DOHH2 (cell line): ENCODE results near the gene CCDC185.

ENCODE experiments used
- H3F3A ChIP-seq: fragments of 200-600 bp; sonication (generic), shearing (Covaris generic); 2 replicates; pipeline ENCODE4 v1.6.0; 2016; ENCODE audit warnings: antibody characterized with exemption, mild to moderate bottlenecking; ENCODE audit not compliant: control insufficient read depth, insufficient read depth
- H3K27ac ChIP-seq: fragments of 200-600 bp; sonication (generic); 2 replicates; pipeline ENCODE4 v1.5.1; 2014; ENCODE audit warnings: low read depth, mild to moderate bottlenecking, low read length, moderate library complexity
- H3K27me3 ChIP-seq: fragments of 200-600 bp; sonication (generic); 2 replicates; pipeline ENCODE4 v1.6.1; 2014; ENCODE audit warnings: mild to moderate bottlenecking, low read length, mixed read lengths; ENCODE audit not compliant: control insufficient read depth
- H3K36me3 ChIP-seq: fragments of 200-600 bp; sonication (generic); 2 replicates; pipeline ENCODE4 v1.6.1; 2014; ENCODE audit warnings: mild to moderate bottlenecking, low read length, moderate library complexity, mixed read lengths; ENCODE audit not compliant: control insufficient read depth
- H3K4me1 ChIP-seq: fragments of 200-600 bp; sonication (generic); 2 replicates; pipeline ENCODE4 v1.6.1; 2014; ENCODE audit warnings: mild to moderate bottlenecking, low read length, mixed read lengths; ENCODE audit not compliant: control insufficient read depth
- H3K4me2 ChIP-seq: fragments of 200-600 bp; sonication (generic); 2 replicates; pipeline ENCODE4 v1.6.0; 2014; ENCODE audit warnings: mild to moderate bottlenecking, low read length, moderate library complexity
- H3K4me3 ChIP-seq: fragments of 200-600 bp; sonication (generic); 2 replicates; pipeline ENCODE4 v1.5.1; 2014; ENCODE audit warnings: mild to moderate bottlenecking, low read length, mixed read lengths
- H3K79me2 ChIP-seq: fragments of 200-600 bp; sonication (generic); 2 replicates; pipeline ENCODE4 v1.6.1; 2014; ENCODE audit warnings: mild to moderate bottlenecking, low read length, mixed read lengths; ENCODE audit not compliant: control insufficient read depth
- H3K9me2 ChIP-seq: fragments of 200-600 bp; sonication (generic); replicated peaks from 2 replicates; pipeline ENCODE4 v1.6.1; 2014; ENCODE audit warnings: mild to moderate bottlenecking, low read length, mixed read lengths; ENCODE audit not compliant: control insufficient read depth
- H3K9me3 ChIP-seq: fragments of 200-600 bp; sonication (generic); 2 replicates; pipeline ENCODE4 v1.6.1; 2014; ENCODE audit warnings: antibody characterized with exemption, low read length, mixed read lengths; ENCODE audit not compliant: control insufficient read depth, insufficient read depth
- H4K20me1 ChIP-seq: fragments of 200-600 bp; sonication (generic); 2 replicates; pipeline ENCODE4 v1.6.0; 2014; ENCODE audit warnings: low read depth, mild to moderate bottlenecking, antibody characterized with exemption, low read length, moderate library complexity; ENCODE audit not compliant: control insufficient read depth, insufficient read depth
- EZH2phosphoT487 ChIP-seq: fragments of 200-600 bp; sonication (generic); IDR thresholded peaks from 2 replicates; pipeline ENCODE4 v1.6.1; 2017; ENCODE audit warnings: borderline replicate concordance, mild to moderate bottlenecking, antibody characterized with exemption, low read length, moderate library complexity, mixed read lengths
- TF ChIP-seq, protein P1 (sequence below): fragments of 200-600 bp; sonication (generic); IDR thresholded peaks from one replicate; pipeline ENCODE4 v1.5.1; 2014; ENCODE audit warnings: antibody characterized with exemption, mild to moderate bottlenecking, low read depth, low read length; ENCODE audit not compliant: poor library complexity, severe bottlenecking

The CCDC185 gene

DNA sequence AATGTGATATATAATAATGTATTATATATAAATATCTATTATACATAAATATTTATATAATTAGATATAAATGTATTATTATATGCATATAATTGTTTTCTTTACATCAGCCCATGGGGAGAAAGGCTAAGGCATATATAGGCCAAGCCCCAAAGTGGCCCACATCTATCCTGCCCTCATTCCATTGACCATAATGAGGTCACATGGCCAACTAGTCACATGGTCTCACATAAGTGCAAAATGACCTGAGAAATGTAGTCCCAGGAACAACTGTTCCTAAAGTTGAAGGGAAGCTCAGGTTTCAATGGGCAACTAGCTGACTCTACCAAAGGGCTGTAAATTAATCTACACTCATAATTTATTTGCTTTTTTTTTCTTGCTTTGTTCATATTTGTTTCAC, 14.5 kb upstream of the CCDC185 start:
- H3K4me1 ChIP-seq = no peaks in the 10 kb centered on the region
- H3K79me2 ChIP-seq = no peaks in the 10 kb centered on the region
- TF ChIP-seq, protein P1, sequence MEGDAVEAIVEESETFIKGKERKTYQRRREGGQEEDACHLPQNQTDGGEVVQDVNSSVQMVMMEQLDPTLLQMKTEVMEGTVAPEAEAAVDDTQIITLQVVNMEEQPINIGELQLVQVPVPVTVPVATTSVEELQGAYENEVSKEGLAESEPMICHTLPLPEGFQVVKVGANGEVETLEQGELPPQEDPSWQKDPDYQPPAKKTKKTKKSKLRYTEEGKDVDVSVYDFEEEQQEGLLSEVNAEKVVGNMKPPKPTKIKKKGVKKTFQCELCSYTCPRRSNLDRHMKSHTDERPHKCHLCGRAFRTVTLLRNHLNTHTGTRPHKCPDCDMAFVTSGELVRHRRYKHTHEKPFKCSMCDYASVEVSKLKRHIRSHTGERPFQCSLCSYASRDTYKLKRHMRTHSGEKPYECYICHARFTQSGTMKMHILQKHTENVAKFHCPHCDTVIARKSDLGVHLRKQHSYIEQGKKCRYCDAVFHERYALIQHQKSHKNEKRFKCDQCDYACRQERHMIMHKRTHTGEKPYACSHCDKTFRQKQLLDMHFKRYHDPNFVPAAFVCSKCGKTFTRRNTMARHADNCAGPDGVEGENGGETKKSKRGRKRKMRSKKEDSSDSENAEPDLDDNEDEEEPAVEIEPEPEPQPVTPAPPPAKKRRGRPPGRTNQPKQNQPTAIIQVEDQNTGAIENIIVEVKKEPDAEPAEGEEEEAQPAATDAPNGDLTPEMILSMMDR = no peak
- TF ChIP-seq EZH2phosphoT487 = no peak
- H3K27ac ChIP-seq = no peak overlapping the region
- no peaks in the 10 kb centered on the region for H3K36me3 ChIP-seq
- no peak overlapping the region for H3K4me3 ChIP-seq
- no peak overlapping the region for H3K4me2 ChIP-seq
- H3K9me3 ChIP-seq = no peaks in the 10 kb centered on the region
- no peaks in the 10 kb centered on the region for H3F3A ChIP-seq
- H4K20me1 ChIP-seq = no peaks in the 10 kb centered on the region
- H3K9me2 ChIP-seq = no peaks in the 10 kb centered on the region
- H3K27me3 ChIP-seq = no peaks in the 10 kb centered on the region

DNA sequence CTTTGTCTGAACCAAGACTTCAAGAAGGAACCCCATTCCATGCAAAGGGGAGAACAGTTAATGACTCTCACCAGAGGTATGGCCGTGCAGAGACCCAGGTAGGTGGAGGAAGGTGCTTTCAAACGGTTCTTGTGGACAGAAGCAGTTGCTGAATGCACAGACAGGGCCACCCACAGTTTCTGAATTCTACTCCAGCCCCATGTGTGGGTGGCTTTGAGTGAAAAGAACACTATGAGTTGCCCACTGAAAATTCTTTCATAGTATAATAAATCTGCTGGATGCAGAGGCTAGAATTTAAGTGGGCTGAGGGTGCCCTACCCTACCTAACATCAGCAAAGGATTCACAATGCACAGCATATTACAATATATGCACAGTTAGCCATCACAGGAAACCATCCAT, 7.2 kb upstream of the CCDC185 start:
- Histone ChIP-seq H3K9me2 (no peaks in the 10 kb centered on the region), H3K4me2 (no peak overlapping the region), H3K4me1 (no peaks in the 10 kb centered on the region), H3K36me3 (no peaks in the 10 kb centered on the region), H3K27ac (no peak overlapping the region), H4K20me1 (no peaks in the 10 kb centered on the region), H3K4me3 (no peak overlapping the region), H3F3A (no peaks in the 10 kb centered on the region), H3K79me2 (no peaks in the 10 kb centered on the region), H3K9me3 (no peaks in the 10 kb centered on the region), H3K27me3 (no peaks in the 10 kb centered on the region)
- no peak for TF ChIP-seq EZH2phosphoT487
- TF ChIP-seq, protein P1 = no peak

DNA sequence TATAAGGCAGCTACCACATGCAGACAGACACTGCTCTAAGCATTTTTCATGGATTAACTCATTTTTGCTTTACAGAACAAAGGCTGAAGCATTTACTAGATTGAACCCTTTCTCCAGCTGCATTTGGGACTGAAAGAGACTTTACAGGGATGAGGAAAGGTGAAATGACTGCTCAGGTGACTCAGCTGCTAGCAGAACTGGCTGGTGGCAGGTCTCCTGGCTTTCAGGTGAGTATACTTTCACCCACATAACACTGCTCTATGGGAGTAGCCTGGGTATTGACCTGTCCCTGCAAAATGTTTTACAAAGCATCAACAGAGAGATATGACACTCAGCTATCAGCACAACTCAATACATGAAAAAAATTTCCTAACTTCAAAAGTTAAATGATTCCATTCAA, 2.6 kb upstream of the CCDC185 start:
- no peak overlapping the region for H3K27ac ChIP-seq
- no peaks in the 10 kb centered on the region for H3K79me2 ChIP-seq
- no peaks in the 10 kb centered on the region for H3K27me3 ChIP-seq
- no peaks in the 10 kb centered on the region for H3K36me3 ChIP-seq
- H4K20me1 ChIP-seq = no peaks in the 10 kb centered on the region
- no peak overlapping the region for H3K4me3 ChIP-seq
- TF ChIP-seq, protein P1 = no peak
- TF ChIP-seq EZH2phosphoT487 = no peak
- H3F3A ChIP-seq = no peaks in the 10 kb centered on the region
- no peak overlapping the region for H3K4me2 ChIP-seq
- H3K9me3 ChIP-seq = no peaks in the 10 kb centered on the region
- H3K4me1 ChIP-seq = no peaks in the 10 kb centered on the region
- no peaks in the 10 kb centered on the region for H3K9me2 ChIP-seq

DNA sequence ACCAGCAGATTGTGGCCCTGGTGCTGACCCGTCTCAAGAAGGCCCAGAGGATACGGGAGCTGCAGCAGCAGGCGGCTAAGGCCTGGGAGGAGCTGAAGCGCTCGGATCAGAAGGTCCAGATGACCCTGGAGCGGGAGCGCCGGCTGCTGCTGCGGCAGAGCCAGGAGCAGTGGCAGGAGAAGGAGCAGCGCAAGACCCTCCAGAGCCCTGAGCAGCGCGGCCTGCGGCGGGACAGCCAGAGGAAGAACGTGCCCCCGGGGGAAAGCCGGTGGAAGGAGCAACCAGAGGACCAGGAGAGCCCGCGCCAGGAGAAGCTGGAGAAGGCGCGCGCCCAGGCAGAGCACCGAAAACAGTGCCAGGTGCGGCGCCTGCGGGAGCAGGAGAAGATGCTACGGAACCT, 1.0 kb downstream of the CCDC185 start:
- Histone ChIP-seq H3K27me3 (no peaks in the 10 kb centered on the region), H3K9me2 (no peaks in the 10 kb centered on the region), H3K4me1 (no peaks in the 10 kb centered on the region), H3K9me3 (no peaks in the 10 kb centered on the region), H3K36me3 (no peaks in the 10 kb centered on the region), H3K79me2 (no peaks in the 10 kb centered on the region), H3K27ac (no peak overlapping the region), H3F3A (no peaks in the 10 kb centered on the region), H4K20me1 (no peaks in the 10 kb centered on the region), H3K4me2 (no peak overlapping the region), H3K4me3 (no peak overlapping the region)
- no peak for TF ChIP-seq EZH2phosphoT487
- TF ChIP-seq, protein P1 = no peak
